Esophagus muscularis mucosa (tissue), 4 donors: ENCODE results near the gene ASPHD2.

ENCODE experiments used
- EP300 ChIP-seq: sonication (generic); formaldehyde crosslinking; IDR thresholded peaks from one replicate; pipeline ENCODE4 v1.6.1; 2017; ENCODE audit warnings: antibody characterized with exemption
- POLR2A ChIP-seq: fragments of 450-650 bp; IDR thresholded peaks from one replicate; pipeline ENCODE4 v1.6.1; 2017; ENCODE audit warnings: antibody characterized with exemption, moderate library complexity, mild to moderate bottlenecking, low read depth
- POLR2AphosphoS5 ChIP-seq, 2 donors: sonication (generic); formaldehyde crosslinking; IDR thresholded peaks; one replicate each; pipeline ENCODE4 v1.6.1; 2017; ENCODE audit warnings: antibody characterized with exemption in 2 of 2
- TF ChIP-seq, protein P1 (sequence below), 3 experiments: fragments of 200-600 bp in 2 of 3; fragments of 450-650 bp in 1 of 3; sonication (generic) in 2 of 3; IDR thresholded peaks; one replicate each; pipeline ENCODE4 v1.5.1; 2017 to 2019; ENCODE audit warnings: antibody characterized with exemption in 3 of 3, mild to moderate bottlenecking in 2 of 3, moderate library complexity in 1 of 3

DNA sequence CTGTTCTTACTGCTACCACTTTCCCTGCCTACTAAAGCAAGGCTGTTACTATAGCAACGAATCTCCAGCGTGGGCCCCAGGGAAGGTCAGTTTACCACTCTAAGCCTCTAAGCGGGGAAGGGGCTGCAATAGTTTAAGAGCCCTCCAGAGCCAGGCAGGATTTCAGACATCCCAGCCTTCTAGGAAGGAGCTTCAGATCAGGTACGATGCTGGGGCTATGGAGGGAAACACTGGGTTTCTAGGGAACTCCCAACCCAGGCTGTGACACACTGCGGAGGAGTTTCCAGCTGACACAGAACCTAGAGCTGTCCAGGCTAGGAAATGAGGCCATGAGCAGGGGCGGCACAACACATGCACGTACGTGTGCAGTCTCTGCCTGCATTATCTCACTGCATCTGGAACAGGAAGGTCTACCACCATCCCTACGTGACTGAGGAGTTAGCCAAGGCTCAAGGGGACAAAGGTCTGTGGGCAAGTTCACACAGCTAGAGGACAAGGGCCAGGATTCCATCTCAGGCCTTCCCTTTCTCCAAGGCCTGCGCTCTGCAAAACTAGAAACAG is 34.1 kb downstream of the ASPHD2 start:
- TF ChIP-seq, protein P1, sequence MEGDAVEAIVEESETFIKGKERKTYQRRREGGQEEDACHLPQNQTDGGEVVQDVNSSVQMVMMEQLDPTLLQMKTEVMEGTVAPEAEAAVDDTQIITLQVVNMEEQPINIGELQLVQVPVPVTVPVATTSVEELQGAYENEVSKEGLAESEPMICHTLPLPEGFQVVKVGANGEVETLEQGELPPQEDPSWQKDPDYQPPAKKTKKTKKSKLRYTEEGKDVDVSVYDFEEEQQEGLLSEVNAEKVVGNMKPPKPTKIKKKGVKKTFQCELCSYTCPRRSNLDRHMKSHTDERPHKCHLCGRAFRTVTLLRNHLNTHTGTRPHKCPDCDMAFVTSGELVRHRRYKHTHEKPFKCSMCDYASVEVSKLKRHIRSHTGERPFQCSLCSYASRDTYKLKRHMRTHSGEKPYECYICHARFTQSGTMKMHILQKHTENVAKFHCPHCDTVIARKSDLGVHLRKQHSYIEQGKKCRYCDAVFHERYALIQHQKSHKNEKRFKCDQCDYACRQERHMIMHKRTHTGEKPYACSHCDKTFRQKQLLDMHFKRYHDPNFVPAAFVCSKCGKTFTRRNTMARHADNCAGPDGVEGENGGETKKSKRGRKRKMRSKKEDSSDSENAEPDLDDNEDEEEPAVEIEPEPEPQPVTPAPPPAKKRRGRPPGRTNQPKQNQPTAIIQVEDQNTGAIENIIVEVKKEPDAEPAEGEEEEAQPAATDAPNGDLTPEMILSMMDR (IDR thresholded peaks at IDR 0.05) = no peak
- TF ChIP-seq POLR2AphosphoS5 (IDR thresholded peaks at IDR 0.05) (no peak), POLR2A (no peak), EP300 (no peak)
